Central memory CD8-positive, alpha-beta T cell (primary cell): ENCODE results near the gene TRIM65.
A peak's percentile ranks its signal among the peaks of the same experiment; 100 is the strongest.

Source experiments
- ATAC-seq: fragments of 150-1000 bp; cut with Tn5 transposase; replicated peaks from 2 replicates; pipeline ENCODE4 v1.10.0; 2022; ENCODE audit warnings: mild to moderate bottlenecking, moderate FRiP score, moderate number of reproducible peaks; ENCODE audit not compliant: poor library complexity, severe bottlenecking; ENCODE audit errors: extremely low read depth
- DNase-seq, 2 donors: peaks; one replicate each; pipeline ENCODE4 v3.0.0; 2021; ENCODE audit warnings: low spot score in 2 of 2
- H3K27ac Mint-ChIP-seq: one replicate; pipeline ENCODE4 v1.8.0; 2022; ENCODE audit warnings: low read depth, mild to moderate bottlenecking, moderate library complexity, mixed read lengths
- H3K27me3 Mint-ChIP-seq: one replicate; pipeline ENCODE4 v1.8.0; 2022; ENCODE audit warnings: mixed read lengths
- H3K36me3 Mint-ChIP-seq: one replicate; pipeline ENCODE4 v1.8.0; 2022; ENCODE audit warnings: mild to moderate bottlenecking, moderate library complexity, mixed read lengths; ENCODE audit not compliant: insufficient read depth
- H3K4me1 Mint-ChIP-seq: one replicate; pipeline ENCODE4 v1.8.0; 2022; ENCODE audit warnings: mixed read lengths
- H3K4me3 Mint-ChIP-seq: one replicate; pipeline ENCODE4 v1.8.0; 2022; ENCODE audit warnings: mild to moderate bottlenecking, moderate library complexity, mixed read lengths
- H3K9me3 Mint-ChIP-seq: one replicate; pipeline ENCODE4 v1.8.0; 2022; ENCODE audit warnings: mixed read lengths

The TRIM65 gene

GRCh38 chr17:75899353-75899752, 2.6 kb upstream of the TRIM65 start:
- H3K27ac Mint-ChIP-seq: no peak overlapping the region
- no peak overlapping the region for H3K4me3 Mint-ChIP-seq
- H3K4me1 Mint-ChIP-seq: peaks cover 35% of the 10 kb centered on the region
- no peak for ATAC-seq
- H3K9me3 Mint-ChIP-seq: no peaks in the 10 kb centered on the region
- no peak for DNase-seq
- no peaks in the 10 kb centered on the region for H3K27me3 Mint-ChIP-seq
- peaks cover 27% of the 10 kb centered on the region for H3K36me3 Mint-ChIP-seq

GRCh38 chr17:75898791-75899190, 2.0 kb upstream of the TRIM65 start:
- ATAC-seq: no peak
- Mint-ChIP-seq H3K4me3 (peak overlapping the region; percentile 82), H3K27me3 (no peaks in the 10 kb centered on the region), H3K27ac (no peak overlapping the region), H3K9me3 (no peaks in the 10 kb centered on the region), H3K36me3 (peaks cover 26% of the 10 kb centered on the region), H3K4me1 (peaks cover 35% of the 10 kb centered on the region)
- DNase-seq: no peak

DNA sequence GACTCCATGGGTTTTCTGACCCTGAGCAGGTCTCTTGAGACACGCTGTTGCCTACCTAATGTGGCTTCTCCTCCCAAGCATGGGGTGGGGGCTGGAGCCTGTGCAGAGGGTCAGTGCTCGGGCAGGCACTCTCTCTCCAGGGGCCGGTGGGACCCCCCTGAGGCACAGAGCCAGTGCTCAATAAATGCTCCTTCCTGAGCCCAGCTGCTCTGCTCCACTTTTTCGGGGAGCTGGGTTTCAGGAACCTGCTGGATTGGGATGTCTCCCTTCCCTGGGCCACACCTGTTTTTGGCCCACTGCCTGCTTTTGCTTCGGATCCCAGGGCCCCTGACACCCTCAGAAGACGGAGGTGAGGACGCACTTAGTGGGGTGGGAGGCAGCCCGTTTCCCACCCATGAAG, 1.3 kb upstream of the TRIM65 start:
- H3K4me1 Mint-ChIP-seq: peaks cover 38% of the 10 kb centered on the region
- no peaks in the 10 kb centered on the region for H3K27me3 Mint-ChIP-seq
- peak overlapping the region; percentile 41 for H3K27ac Mint-ChIP-seq
- peak overlapping the region; percentile 82 for H3K4me3 Mint-ChIP-seq
- no peak for ATAC-seq
- no peaks in the 10 kb centered on the region for H3K9me3 Mint-ChIP-seq
- no peak for DNase-seq
- peaks cover 24% of the 10 kb centered on the region for H3K36me3 Mint-ChIP-seq

- no peaks in the 10 kb centered on the region for H3K27me3 Mint-ChIP-seq
- peaks cover 24% of the 10 kb centered on the region for H3K36me3 Mint-ChIP-seq
- no peaks in the 10 kb centered on the region for H3K9me3 Mint-ChIP-seq
- peaks cover 38% of the 10 kb centered on the region for H3K4me1 Mint-ChIP-seq
- ATAC-seq: no peak
- peak overlapping the region; percentile 41 for H3K27ac Mint-ChIP-seq
- DNase-seq: no peak
- H3K4me3 Mint-ChIP-seq: peak overlapping the region; percentile 82
Observed at GRCh38 chr17:75897160-75898019, 639 bp upstream of the TRIM65 start.

DNA sequence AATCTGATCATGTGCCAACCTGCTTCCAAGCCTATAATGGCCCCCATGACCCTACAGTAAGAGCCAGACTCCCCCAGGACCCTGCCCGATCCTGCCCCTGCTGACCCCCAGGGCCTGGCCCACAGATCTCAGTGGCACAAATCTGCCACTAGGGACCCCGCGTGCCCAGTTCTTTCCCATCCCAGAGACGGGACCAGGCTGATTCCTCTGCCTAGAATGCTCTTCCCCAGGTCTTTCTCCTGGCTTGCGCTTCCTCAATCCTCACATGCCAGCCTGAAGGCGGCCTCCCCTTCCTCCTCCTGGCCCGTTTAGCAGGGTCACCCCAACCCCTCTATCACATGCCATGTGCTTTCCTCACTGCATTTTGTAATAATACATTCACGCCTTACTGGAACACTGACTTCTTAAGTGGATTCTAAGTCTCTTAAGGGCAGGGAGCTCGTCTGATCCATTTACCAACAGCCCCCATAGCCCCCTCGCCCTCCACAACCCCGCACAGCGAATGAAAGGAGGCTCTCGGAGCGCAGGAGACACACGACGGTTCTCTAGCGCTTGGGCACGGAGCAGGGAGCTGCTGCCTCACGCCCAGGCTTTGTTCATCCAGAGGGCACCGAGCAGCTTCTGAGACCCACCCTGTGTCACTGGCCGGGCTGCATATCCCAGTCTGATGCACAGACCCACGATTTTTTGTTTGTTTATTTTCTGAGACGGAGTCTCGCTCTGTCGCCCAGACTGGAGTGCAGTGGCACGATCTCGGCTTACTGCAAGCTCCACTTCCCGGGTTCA, 1.2 kb downstream of the TRIM65 start:
- Mint-ChIP-seq H3K4me1 (peaks cover 38% of the 10 kb centered on the region), H3K9me3 (no peaks in the 10 kb centered on the region), H3K27me3 (no peaks in the 10 kb centered on the region), H3K27ac (peak overlapping the region; percentile 92), H3K4me3 (peak overlapping the region; percentile 82), H3K36me3 (peaks cover 19% of the 10 kb centered on the region)
- ATAC-seq (no peak), DNase-seq (no peak)

- Mint-ChIP-seq H3K27ac (peak overlapping the region; percentile 73), H3K27me3 (no peaks in the 10 kb centered on the region), H3K36me3 (peaks cover 12% of the 10 kb centered on the region), H3K9me3 (no peaks in the 10 kb centered on the region), H3K4me1 (peaks cover 41% of the 10 kb centered on the region), H3K4me3 (no peak overlapping the region)
- DNase-seq (no peak), ATAC-seq (no peak)
Observed at GRCh38 chr17:75894049-75894733, 2.6 kb downstream of the TRIM65 start.

GRCh38 chr17:75893305-75894048, 3.3 kb downstream of the TRIM65 start:
- H3K36me3 Mint-ChIP-seq: peaks cover 8% of the 10 kb centered on the region
- H3K9me3 Mint-ChIP-seq: no peaks in the 10 kb centered on the region
- no peak for DNase-seq
- H3K27me3 Mint-ChIP-seq: no peaks in the 10 kb centered on the region
- peaks cover 34% of the 10 kb centered on the region for H3K4me1 Mint-ChIP-seq
- peak overlapping the region; percentile 73 for H3K27ac Mint-ChIP-seq
- H3K4me3 Mint-ChIP-seq: no peak overlapping the region
- no peak for ATAC-seq

GRCh38 chr17:75892556-75893224, 4.1 kb downstream of the TRIM65 start:
- Mint-ChIP-seq H3K9me3 (no peaks in the 10 kb centered on the region), H3K27ac (no peak overlapping the region), H3K4me1 (peaks cover 33% of the 10 kb centered on the region), H3K27me3 (no peaks in the 10 kb centered on the region), H3K4me3 (no peak overlapping the region), H3K36me3 (peaks cover 8% of the 10 kb centered on the region)
- DNase-seq: no peak
- ATAC-seq: no peak

GRCh38 chr17:75891605-75892555, 4.9 kb downstream of the TRIM65 start:
- no peak for DNase-seq
- no peak overlapping the region for H3K4me3 Mint-ChIP-seq
- H3K27ac Mint-ChIP-seq: no peak overlapping the region
- H3K36me3 Mint-ChIP-seq: peaks cover 10% of the 10 kb centered on the region
- H3K9me3 Mint-ChIP-seq: no peaks in the 10 kb centered on the region
- no peak for ATAC-seq
- H3K27me3 Mint-ChIP-seq: no peaks in the 10 kb centered on the region
- H3K4me1 Mint-ChIP-seq: peaks cover 28% of the 10 kb centered on the region

DNA sequence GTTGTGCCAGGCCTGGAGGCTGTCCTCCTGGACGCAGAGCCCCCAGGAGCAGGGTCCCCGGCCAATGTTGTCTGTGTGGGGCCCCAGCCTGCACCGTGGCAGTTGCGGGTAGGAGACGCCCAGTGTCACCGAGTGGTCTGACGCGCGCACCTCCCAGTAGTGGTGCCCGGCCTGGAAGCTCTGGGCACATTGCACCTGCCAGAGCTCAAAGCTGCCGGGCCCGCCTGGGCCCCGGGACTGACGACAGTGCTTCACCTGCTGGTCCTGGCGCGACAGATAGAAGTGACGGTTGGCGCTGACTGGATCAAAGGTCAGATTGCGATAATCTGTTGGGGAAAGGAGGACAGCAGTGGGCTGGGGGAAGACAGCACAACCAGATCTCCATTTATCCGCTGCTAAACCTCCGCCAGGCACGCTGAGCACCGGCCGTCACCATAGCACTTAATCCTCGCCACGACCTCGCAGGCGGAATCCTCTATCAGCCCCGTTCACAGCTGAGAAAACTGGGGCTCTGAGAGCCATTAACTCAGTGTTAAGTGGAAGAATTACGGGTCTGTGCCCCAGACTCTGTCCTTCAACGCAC, 5.6 kb downstream of the TRIM65 start:
- ATAC-seq: no peak
- H3K4me3 Mint-ChIP-seq: no peak overlapping the region
- peaks cover 10% of the 10 kb centered on the region for H3K36me3 Mint-ChIP-seq

GRCh38 chr17:75889454-75889853, 7.3 kb downstream of the TRIM65 start:
- no peak overlapping the region for H3K27ac Mint-ChIP-seq
- peaks cover 14% of the 10 kb centered on the region for H3K4me1 Mint-ChIP-seq
- H3K4me3 Mint-ChIP-seq: no peak overlapping the region
- peaks cover 8% of the 10 kb centered on the region for H3K36me3 Mint-ChIP-seq
- no peaks in the 10 kb centered on the region for H3K9me3 Mint-ChIP-seq
- no peaks in the 10 kb centered on the region for H3K27me3 Mint-ChIP-seq
- ATAC-seq (no peak), DNase-seq (no peak)

More for the DNA sequence above, 5.6 kb downstream of the TRIM65 start:
- no peaks in the 10 kb centered on the region for H3K9me3 Mint-ChIP-seq
- no peak for DNase-seq
- H3K4me1 Mint-ChIP-seq: peaks cover 28% of the 10 kb centered on the region
- H3K27me3 Mint-ChIP-seq: no peaks in the 10 kb centered on the region
- no peak overlapping the region for H3K27ac Mint-ChIP-seq
